Measurements from ENCODE around the gene EEA1.

Gene EEA1

GRCh38 chr12:92886131-92886530 is 43.0 kb downstream of the EEA1 start:
- no peak for DNase-seq (ENCODE audit: low read depth)

- DNase-seq (ENCODE audit: low read depth), result no peak
Measured at GRCh38 chr12:92879698-92880322, 49.3 kb downstream of the EEA1 start.

- no peak for DNase-seq (ENCODE audit: low read depth)
Measured at GRCh38 chr12:92877904-92878303, 51.2 kb downstream of the EEA1 start.

- no peak for DNase-seq (ENCODE audit: low read depth)
Measured at GRCh38 chr12:92876496-92876895, 52.6 kb downstream of the EEA1 start.

GRCh38 chr12:92871116-92871515 is 58.0 kb downstream of the EEA1 start:
- no peak for DNase-seq (ENCODE audit: low read depth)

- DNase-seq (ENCODE audit: low read depth), result no peak
Measured at GRCh38 chr12:92866418-92866817, 62.7 kb downstream of the EEA1 start.

- no peak for DNase-seq (ENCODE audit: low read depth)
Measured at GRCh38 chr12:92863251-92863650, 65.8 kb downstream of the EEA1 start.

GRCh38 chr12:92861381-92861780 is 67.7 kb downstream of the EEA1 start:
- no peak for DNase-seq (ENCODE audit: low read depth)

- no peak for DNase-seq (ENCODE audit: low read depth)
Measured at GRCh38 chr12:92860521-92860920, 68.6 kb downstream of the EEA1 start.

- DNase-seq (ENCODE audit: low read depth), result no peak
Measured at GRCh38 chr12:92859650-92860386, 69.3 kb downstream of the EEA1 start.

- DNase-seq (ENCODE audit: low read depth), result no peak
Measured at GRCh38 chr12:92857818-92858217, 71.3 kb downstream of the EEA1 start.

- no peak for DNase-seq (ENCODE audit: low read depth)
Measured at GRCh38 chr12:92854344-92854743, 74.8 kb downstream of the EEA1 start.

GRCh38 chr12:92848740-92849139 is 80.4 kb downstream of the EEA1 start:
- DNase-seq (ENCODE audit: low read depth), result no peak

GRCh38 chr12:92847368-92847767 is 81.7 kb downstream of the EEA1 start:
- no peak for DNase-seq (ENCODE audit: low read depth)

GRCh38 chr12:92845329-92845728 is 83.8 kb downstream of the EEA1 start:
- DNase-seq (ENCODE audit: low read depth), result no peak

- no peak for DNase-seq (ENCODE audit: low read depth)
Measured at GRCh38 chr12:92844151-92844763, 84.8 kb downstream of the EEA1 start.

- DNase-seq (ENCODE audit: low read depth), result no peak
Measured at GRCh38 chr12:92829686-92830282, 99.3 kb downstream of the EEA1 start.

GRCh38 chr12:92828565-92828964 is 100.5 kb downstream of the EEA1 start:
- DNase-seq (ENCODE audit: low read depth), result no peak

- peak; percentile 3 for DNase-seq (ENCODE audit: low read depth)
Measured at GRCh38 chr12:92827836-92828431, 101.2 kb downstream of the EEA1 start.

GRCh38 chr12:92821142-92821541 is 108.0 kb downstream of the EEA1 start:
- no peak for DNase-seq (ENCODE audit: low read depth)

- no peak for DNase-seq (ENCODE audit: low read depth)
Measured at GRCh38 chr12:92814584-92814983, 114.5 kb downstream of the EEA1 start.

- no peak for DNase-seq (ENCODE audit: low read depth)
Measured at GRCh38 chr12:92810370-92810769, 118.7 kb downstream of the EEA1 start.

GRCh38 chr12:92803903-92804302 is 125.2 kb downstream of the EEA1 start:
- DNase-seq (ENCODE audit: low read depth), result no peak

All from stimulated activated CD8-positive, alpha-beta memory T cell treated with anti-CD3 and anti-CD28 coated beads, Interleukin-12 subunit alpha, Interleukin-12 subunit beta, amount 100 ng/mL, for 1 hour (primary cell).